GM21423 (cell line): Measurements from ENCODE around the gene CCNL1.
"Not testable (repeated sequence)": the region's sequence is repeated elsewhere in the genome, so short reads cannot be mapped to it uniquely, and the experiment has no call there.

Experiments
- ATAC-seq: cut with Tn5 transposase; IDR thresholded peaks from one replicate; pipeline ENCODE4 v1.9.1; 2021; ENCODE audit warnings: mild to moderate bottlenecking, moderate library complexity; ENCODE audit not compliant: unreplicated experiment

The CCNL1 gene

GRCh38 chr3:157172746-157173145 is 12.8 kb upstream of the CCNL1 start:
- no peak for ATAC-seq

- no peak for ATAC-seq
Observed at GRCh38 chr3:157170861-157171260, 10.9 kb upstream of the CCNL1 start.

- ATAC-seq, result no peak
Observed at GRCh38 chr3:157167371-157168042, 7.6 kb upstream of the CCNL1 start.

- ATAC-seq, result peak; percentile 70
Observed at GRCh38 chr3:157166561-157166960, 6.6 kb upstream of the CCNL1 start.

- no peak for ATAC-seq
Observed at GRCh38 chr3:157166115-157166514, 6.2 kb upstream of the CCNL1 start.

- no peak for ATAC-seq
Observed at GRCh38 chr3:157163217-157163953, 3.4 kb upstream of the CCNL1 start.

GRCh38 chr3:157162620-157163019 is 2.7 kb upstream of the CCNL1 start:
- ATAC-seq, result not testable (repeated sequence)

- peak; percentile 29 for ATAC-seq
Observed at GRCh38 chr3:157160658-157161424, 894 bp upstream of the CCNL1 start.

GRCh38 chr3:157159037-157159761 is 748 bp downstream of the CCNL1 start:
- peak; percentile 45 for ATAC-seq

- no peak for ATAC-seq
Observed at GRCh38 chr3:157157836-157158235, 2.1 kb downstream of the CCNL1 start.

GRCh38 chr3:157156837-157157635 is 2.9 kb downstream of the CCNL1 start:
- no peak for ATAC-seq

- ATAC-seq, result no peak
Observed at GRCh38 chr3:157155591-157155990, 4.4 kb downstream of the CCNL1 start.

GRCh38 chr3:157154563-157155330 is 5.2 kb downstream of the CCNL1 start:
- no peak for ATAC-seq

GRCh38 chr3:157152930-157153329 is 7.0 kb downstream of the CCNL1 start:
- ATAC-seq, result no peak

GRCh38 chr3:157152438-157152837 is 7.5 kb downstream of the CCNL1 start:
- no peak for ATAC-seq

GRCh38 chr3:157151627-157152026 is 8.3 kb downstream of the CCNL1 start:
- ATAC-seq, result no peak

- ATAC-seq, result no peak
Observed at GRCh38 chr3:157151151-157151550, 8.8 kb downstream of the CCNL1 start.

GRCh38 chr3:157149136-157149696 is 10.7 kb downstream of the CCNL1 start:
- ATAC-seq, result no peak

GRCh38 chr3:157148196-157148889 is 11.6 kb downstream of the CCNL1 start:
- no peak for ATAC-seq
